Endodermal cell (in vitro differentiated cells): Measurements from ENCODE around the gene GHRHR. TPM values are rescaled to one million over a fixed set of nuclear protein-coding genes. Genes with fewer than 3 reads are reported as not detected.
A peak's percentile ranks its signal among the peaks of the same experiment; 100 is the strongest.

ENCODE experiments used
- DNase-seq: peaks from one replicate; pipeline ENCODE4 v3.0.0-alpha.2; 2017
- H3K27ac ChIP-seq: 2 replicates; pipeline ENCODE4 v1.5.1; 2013; ENCODE audit warnings: mild to moderate bottlenecking, low read depth, low read length, moderate library complexity
- H3K27me3 ChIP-seq: 2 replicates; pipeline ENCODE4 v1.6.1; 2013; ENCODE audit warnings: mild to moderate bottlenecking, low read length, moderate library complexity; ENCODE audit not compliant: insufficient read depth, control insufficient read depth, poor library complexity, severe bottlenecking
- H3K36me3 ChIP-seq: 2 replicates; pipeline ENCODE4 v1.7.0; 2013; ENCODE audit warnings: mild to moderate bottlenecking, low read length, moderate library complexity; ENCODE audit not compliant: control insufficient read depth, insufficient read depth
- H3K4me1 ChIP-seq: one replicate; pipeline ENCODE4 v1.7.0; 2013; ENCODE audit warnings: low read length; ENCODE audit not compliant: control insufficient read depth, insufficient read depth
- H3K4me3 ChIP-seq: 2 replicates; pipeline ENCODE4 v1.5.1; 2013; ENCODE audit warnings: mild to moderate bottlenecking, low read length, moderate library complexity
- H3K9ac ChIP-seq: 2 replicates; pipeline ENCODE4 v1.6.1; 2013; ENCODE audit warnings: mild to moderate bottlenecking, low read length, moderate library complexity; ENCODE audit not compliant: poor library complexity, severe bottlenecking; ENCODE audit errors: extremely low read depth
- H3K9me3 ChIP-seq: 2 replicates; pipeline ENCODE4 v1.6.1; 2013; ENCODE audit warnings: mild to moderate bottlenecking, low read length, moderate library complexity; ENCODE audit not compliant: control insufficient read depth
- H3K27ac Mint-ChIP-seq: 2 replicates; pipeline ENCODE4 v1.8.0; 2020; ENCODE audit warnings: mixed read lengths
- H3K27me3 Mint-ChIP-seq: 2 replicates; pipeline ENCODE4 v1.8.0; 2021; ENCODE audit warnings: mild to moderate bottlenecking, mixed read lengths; ENCODE audit not compliant: insufficient read depth
- H3K36me3 Mint-ChIP-seq: 2 replicates; pipeline ENCODE4 v1.8.0; 2020; ENCODE audit warnings: low read depth, mixed read lengths
- H3K4me1 Mint-ChIP-seq: 2 replicates; pipeline ENCODE4 v1.8.0; 2020; ENCODE audit warnings: mixed read lengths
- H3K4me3 Mint-ChIP-seq: 2 replicates; pipeline ENCODE4 v1.8.0; 2020; ENCODE audit warnings: mild to moderate bottlenecking, moderate library complexity, mixed read lengths
- H3K9me3 Mint-ChIP-seq: 2 replicates; pipeline ENCODE4 v1.8.0; 2020; ENCODE audit warnings: mild to moderate bottlenecking, mixed read lengths
- WGBS, 2 experiments: methylation state at CpG; one replicate each; pipeline versions ENCODE4 v1.1.5 to v1.1.7; 2013; ENCODE audit warnings: missing lambda C conversion rate in 2 of 2, mixed read lengths in 1 of 2; ENCODE audit not compliant: insufficient coverage in 1 of 2, insufficient read length in 1 of 2; 5-methylcytosine and 5-hydroxymethylcytosine counted together
- total RNA-seq, 2 donors: library from RNA; stranded (reverse); fragmentation: NEBNext Ultra II Directional in 1 of 2; extraction: Animal tissue kit (Norgen Biotek cat#: 25700) in 1 of 2; gene quantifications; 2 replicates in 1 of 2; 3 replicates in 1 of 2; pipeline ENCODE4 v1.2.1, GENCODE V29; 2021
- TF ChIP-seq, protein P1 (sequence below): fragments of 200-600 bp; sonication (generic); conservative IDR thresholded peaks from 2 replicates; pipeline ENCODE4 v1.5.0; 2021; ENCODE audit warnings: antibody characterized with exemption, mild to moderate bottlenecking

Gene GHRHR
- total RNA-seq, 2 donors from 2014 or later, result not detected

DNA sequence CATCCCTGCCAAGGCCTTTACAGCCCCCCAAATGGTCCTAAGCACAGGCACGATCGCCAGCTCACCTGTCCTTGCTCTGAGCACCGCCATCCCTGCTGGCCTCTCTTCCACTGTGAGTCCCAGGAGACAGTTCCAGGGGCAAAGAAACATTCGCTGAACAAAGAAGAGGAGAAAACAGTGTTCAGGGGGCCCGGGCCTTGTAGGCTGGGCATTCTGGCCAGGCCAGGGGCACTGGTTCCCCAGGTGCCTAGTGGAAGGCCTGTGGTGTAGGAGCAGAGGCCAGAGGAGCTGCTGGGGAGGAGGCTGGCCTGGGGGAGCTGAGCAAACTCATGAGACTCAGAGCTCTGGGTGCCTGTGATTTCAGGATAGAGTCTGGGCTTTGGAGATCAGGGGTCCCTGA, 29.5 kb upstream of the GHRHR start:
- Mint-ChIP-seq H3K27ac (no peak overlapping the region), H3K9me3 (no peaks in the 10 kb centered on the region), H3K4me3 (no peak overlapping the region), H3K27me3 (peaks cover 15% of the 10 kb centered on the region), H3K4me1 (peaks cover 15% of the 10 kb centered on the region), H3K36me3 (no peaks in the 10 kb centered on the region)
- Histone ChIP-seq H3K9ac (no peak overlapping the region), H3K36me3 (no peaks in the 10 kb centered on the region), H3K4me3 (no peak overlapping the region), H3K9me3 (no peaks in the 10 kb centered on the region), H3K27ac (no peak overlapping the region), H3K27me3 (no peaks in the 10 kb centered on the region), H3K4me1 (no peaks in the 10 kb centered on the region)
- peak; percentile 37 for DNase-seq
- TF ChIP-seq, protein P1, sequence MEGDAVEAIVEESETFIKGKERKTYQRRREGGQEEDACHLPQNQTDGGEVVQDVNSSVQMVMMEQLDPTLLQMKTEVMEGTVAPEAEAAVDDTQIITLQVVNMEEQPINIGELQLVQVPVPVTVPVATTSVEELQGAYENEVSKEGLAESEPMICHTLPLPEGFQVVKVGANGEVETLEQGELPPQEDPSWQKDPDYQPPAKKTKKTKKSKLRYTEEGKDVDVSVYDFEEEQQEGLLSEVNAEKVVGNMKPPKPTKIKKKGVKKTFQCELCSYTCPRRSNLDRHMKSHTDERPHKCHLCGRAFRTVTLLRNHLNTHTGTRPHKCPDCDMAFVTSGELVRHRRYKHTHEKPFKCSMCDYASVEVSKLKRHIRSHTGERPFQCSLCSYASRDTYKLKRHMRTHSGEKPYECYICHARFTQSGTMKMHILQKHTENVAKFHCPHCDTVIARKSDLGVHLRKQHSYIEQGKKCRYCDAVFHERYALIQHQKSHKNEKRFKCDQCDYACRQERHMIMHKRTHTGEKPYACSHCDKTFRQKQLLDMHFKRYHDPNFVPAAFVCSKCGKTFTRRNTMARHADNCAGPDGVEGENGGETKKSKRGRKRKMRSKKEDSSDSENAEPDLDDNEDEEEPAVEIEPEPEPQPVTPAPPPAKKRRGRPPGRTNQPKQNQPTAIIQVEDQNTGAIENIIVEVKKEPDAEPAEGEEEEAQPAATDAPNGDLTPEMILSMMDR, result no peak
- WGBS, 2 experiments, result 84 to 89% methylated on average over 3 to 5 of the region's 5 CpGs

DNA sequence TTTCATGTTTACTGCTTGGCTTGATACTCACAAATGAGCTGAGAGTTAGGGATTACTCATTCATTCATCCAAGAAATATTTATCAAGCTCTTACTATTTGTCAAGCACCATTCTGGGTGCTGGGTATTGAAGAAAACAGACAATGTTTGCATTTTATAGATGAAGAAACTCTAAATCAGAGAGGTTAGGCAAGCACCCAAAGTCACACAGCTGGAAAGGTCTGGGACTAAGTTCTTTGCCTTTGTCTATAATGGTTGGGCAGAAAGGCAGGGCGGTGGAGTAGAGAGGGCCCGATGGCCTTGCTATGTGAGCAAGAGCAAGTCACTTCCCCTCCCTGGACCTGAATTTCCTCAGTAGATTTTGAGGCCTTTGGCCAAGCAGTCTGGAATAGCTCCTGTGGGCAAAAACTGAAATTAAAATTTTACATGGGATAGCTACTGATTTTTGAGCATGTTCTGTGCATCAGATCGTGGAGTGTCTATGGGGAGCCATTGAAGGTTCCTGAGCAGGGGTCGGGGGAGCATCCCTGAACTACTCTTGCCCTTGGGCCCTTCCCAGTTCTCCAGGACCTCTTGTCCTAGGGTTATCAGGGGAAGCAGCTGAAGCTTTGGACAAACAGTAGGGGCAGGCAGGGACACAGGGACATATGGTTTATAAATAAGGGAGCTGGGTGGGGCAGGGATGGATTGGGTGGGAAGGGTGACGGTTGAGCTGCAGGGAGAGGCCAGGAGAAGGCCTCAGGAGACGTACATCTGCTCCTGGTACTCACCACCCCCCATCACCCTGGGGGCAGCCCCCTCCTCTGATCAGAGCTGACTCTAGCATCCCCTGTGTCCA, 28.8 kb upstream of the GHRHR start:
- WGBS, 2 experiments, result 89 to 97% methylated on average over 4 to 6 of the region's 6 CpGs
- Mint-ChIP-seq H3K27me3 (peaks cover 13% of the 10 kb centered on the region), H3K4me1 (peaks cover 15% of the 10 kb centered on the region), H3K27ac (no peak overlapping the region), H3K9me3 (no peaks in the 10 kb centered on the region), H3K4me3 (no peak overlapping the region), H3K36me3 (no peaks in the 10 kb centered on the region)
- TF ChIP-seq, protein P1, result no peak
- Histone ChIP-seq H3K36me3 (no peaks in the 10 kb centered on the region), H3K27me3 (peaks cover 4% of the 10 kb centered on the region), H3K27ac (no peak overlapping the region), H3K4me1 (no peaks in the 10 kb centered on the region), H3K9ac (no peak overlapping the region), H3K9me3 (no peaks in the 10 kb centered on the region), H3K4me3 (no peak overlapping the region)
- no peak for DNase-seq

DNA sequence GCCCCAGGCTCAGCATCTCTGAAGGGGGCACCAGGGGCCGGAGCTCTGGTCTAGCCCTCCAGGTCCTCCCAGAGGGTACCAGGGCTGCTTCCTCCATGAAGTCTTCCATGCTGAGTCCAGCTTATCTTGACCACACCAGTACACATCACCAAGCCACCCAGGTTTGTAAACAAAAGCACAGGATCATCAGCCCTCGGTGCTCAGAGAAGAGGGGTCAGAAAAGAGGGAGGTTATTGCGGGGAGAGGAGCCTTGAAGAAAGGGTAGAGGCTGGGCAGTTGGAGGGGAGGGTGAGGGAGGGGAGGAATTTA, 28.2 kb upstream of the GHRHR start:
- no peak overlapping the region for H3K4me3 ChIP-seq
- Mint-ChIP-seq H3K4me1 (peaks cover 15% of the 10 kb centered on the region), H3K4me3 (no peak overlapping the region), H3K27me3 (peaks cover 18% of the 10 kb centered on the region), H3K36me3 (no peaks in the 10 kb centered on the region), H3K9me3 (no peaks in the 10 kb centered on the region), H3K27ac (no peak overlapping the region)
- no peak overlapping the region for H3K9ac ChIP-seq
- peaks cover 6% of the 10 kb centered on the region for H3K27me3 ChIP-seq
- no peaks in the 10 kb centered on the region for H3K36me3 ChIP-seq
- no peaks in the 10 kb centered on the region for H3K4me1 ChIP-seq
- DNase-seq, result peak; percentile 32
- WGBS, 2 experiments, result 93% methylated on average over 3 of the region's 3 CpGs; no CpG with 5 or more reads in 1 of the 2 experiments
- no peak overlapping the region for H3K27ac ChIP-seq
- TF ChIP-seq, protein P1, result no peak
- H3K9me3 ChIP-seq, result no peaks in the 10 kb centered on the region
